AG04449 (cell line): Measurements from ENCODE around the gene C3orf52.
"Not testable (repeated sequence)": the region's sequence is repeated elsewhere in the genome, so short reads cannot be mapped to it uniquely, and the experiment has no call there.

Experiments used
- CTCF ChIA-PET: fragments of 350-600 bp; formaldehyde crosslinking; extraction: SDS; loops from one replicate; lab custom pipeline; 2021; ENCODE audit warnings: antibody characterized with exemption; lab: Yijun Ruan, JAX
- POLR2A ChIA-PET: fragments of 400-600, 350-600 bp; formaldehyde crosslinking; extraction: SDS; loops from one replicate; lab custom pipeline; 2020; ENCODE audit warnings: antibody characterized with exemption, inconsistent platforms; lab: Yijun Ruan, JAX
- DNase-seq: peaks from one replicate; pipeline ENCODE4 v3.0.0-alpha.2; 2010; ENCODE audit warnings: low read depth, low spot score
- H3K4me3 ChIP-seq: 2 replicates; pipeline ENCODE4 v1.5.1; 2011; ENCODE audit warnings: low read depth, mild to moderate bottlenecking, control low read depth, low read length
- CTCF ChIP-seq: IDR thresholded peaks from one replicate; pipeline ENCODE4 v1.5.1; 2011; ENCODE audit warnings: mild to moderate bottlenecking, moderate library complexity, low read length, control low read depth, inconsistent platforms; ENCODE audit not compliant: insufficient read depth; ENCODE audit errors: missing control alignments

The C3orf52 gene

GRCh38 chr3:112086076-112086854 is at the start of gene C3orf52:
TSS of gene C3orf52 (plus strand) at chr3:112086389. CDS start at chr3:112086408, 19 bp downstream.
- CTCF ChIA-PET = no interaction called here
- TF ChIP-seq CTCF = no peak
- POLR2A ChIA-PET = interaction anchor here (0.9 kb wide), 1 partner anchor 221 kb away, joined by 3 read pairs; no protein-coding TSS in a partner anchor
- no peak for DNase-seq
- peak within 1 kb of the TSS; percentile 73 for H3K4me3 ChIP-seq

- H3K4me3 ChIP-seq, DNase-seq, CTCF ChIA-PET, POLR2A ChIA-PET: not testable (repeated sequence)
These were observed 49.0 kb upstream of the C3orf52 start for GRCh38 chr3:112037194-112037593.

DNA sequence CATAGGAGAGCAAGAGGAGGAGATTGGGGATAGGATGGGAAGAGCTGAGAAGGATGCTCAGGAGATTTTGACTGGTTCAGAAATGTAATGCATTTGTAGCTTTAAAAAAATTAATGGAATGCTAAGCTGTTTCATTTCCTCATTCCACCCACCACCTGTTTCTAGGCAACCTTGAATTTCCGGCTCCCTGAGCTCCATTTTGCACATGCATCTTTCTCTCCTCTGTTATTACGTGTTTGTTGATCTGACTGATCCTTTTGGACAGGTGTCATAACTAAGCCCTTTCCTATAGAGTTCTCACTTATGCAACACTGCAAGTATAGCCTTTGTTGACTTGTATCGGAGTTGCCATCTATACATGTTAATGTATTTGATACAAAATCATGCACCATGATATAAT is 47.3 kb upstream of the C3orf52 start:
- ChIA-PET POLR2A (no interaction called here), CTCF (interaction anchor here (1.3 to 1.9 kb wide), 4 partner anchors 14 to 51 kb away, joined by 3 to 8 read pairs (median 4); no protein-coding TSS in a partner anchor)

DNA sequence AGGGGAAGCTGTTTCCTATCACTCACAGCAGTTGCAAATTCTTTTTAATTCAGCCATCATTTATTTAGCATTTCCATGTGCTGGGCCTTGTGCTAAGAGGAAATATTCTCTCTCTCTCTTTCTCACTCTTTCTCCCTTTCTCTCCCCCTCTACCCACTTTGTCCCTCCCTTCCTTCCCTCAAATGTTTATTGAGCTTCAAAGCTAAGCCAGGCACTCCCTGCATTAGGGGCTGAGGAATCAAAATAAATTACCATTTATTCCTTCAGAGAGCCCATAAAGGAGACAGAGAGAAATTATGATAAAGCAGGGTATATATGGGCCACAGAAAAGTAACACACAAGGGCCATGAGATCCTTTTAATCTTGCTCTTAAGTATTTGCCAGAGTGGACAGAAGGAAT is 44.9 kb upstream of the C3orf52 start:
- CTCF ChIA-PET = interaction anchor here (0.6 to 5.8 kb wide), 8 partner anchors 8 to 324 kb away, joined by 3 to 47 read pairs (median 6); no protein-coding TSS in a partner anchor
- no peak for TF ChIP-seq CTCF
- POLR2A ChIA-PET = no interaction called here
- no peak for DNase-seq
- H3K4me3 ChIP-seq = no peak overlapping the region

More for the DNA sequence above, 47.3 kb upstream of the C3orf52 start:
- no peak overlapping the region for H3K4me3 ChIP-seq
- TF ChIP-seq CTCF = no peak
- no peak for DNase-seq

- H3K4me3 ChIP-seq = no peak overlapping the region
- DNase-seq = no peak
- ChIA-PET CTCF (interaction anchor here (0.6 to 5.8 kb wide), 46 partner anchors 8 to 443 kb away, joined by 3 to 55 read pairs (median 7); partner anchors contain the start of genes ABHD10 and TMPRSS7), POLR2A (no interaction called here)
- no peak for TF ChIP-seq CTCF
These were observed 43.3 kb upstream of the C3orf52 start for GRCh38 chr3:112042842-112043280.

- no peak for DNase-seq
- H3K4me3 ChIP-seq = no peak overlapping the region
- ChIA-PET POLR2A (no interaction called here), CTCF (interaction anchor here (0.6 to 5.8 kb wide), 50 partner anchors 9 to 444 kb away, joined by 3 to 55 read pairs (median 7); partner anchors contain the start of genes ABHD10 and TMPRSS7)
- TF ChIP-seq CTCF = peak; percentile 75
These were observed 42.5 kb upstream of the C3orf52 start for GRCh38 chr3:112043621-112044201.
